IgD-negative memory B cell (primary cell): ENCODE measurements around the gene OR4K5. TPM values are rescaled to one million over a fixed set of nuclear protein-coding genes. Genes with fewer than 3 reads are reported as not detected.

Experiments used
- H3K27ac Mint-ChIP-seq, 3 donors: one replicate each; pipeline ENCODE4 v1.8.0; 2020 to 2022; ENCODE audit warnings: mild to moderate bottlenecking in 3 of 3, mixed read lengths in 3 of 3, moderate library complexity in 1 of 3
- H3K27me3 Mint-ChIP-seq: one replicate; pipeline ENCODE4 v1.8.0; 2021; ENCODE audit warnings: mixed read lengths
- H3K36me3 Mint-ChIP-seq: one replicate; pipeline ENCODE4 v1.8.0; 2020; ENCODE audit warnings: mild to moderate bottlenecking, mixed read lengths
- H3K4me1 Mint-ChIP-seq, 3 donors: one replicate each; pipeline ENCODE4 v1.8.0; 2020 to 2022; ENCODE audit warnings: mixed read lengths in 3 of 3, mild to moderate bottlenecking in 1 of 3
- H3K4me3 Mint-ChIP-seq, 4 donors: one replicate each; pipeline ENCODE4 v1.8.0; 2020 to 2022; ENCODE audit warnings: mild to moderate bottlenecking in 4 of 4, mixed read lengths in 4 of 4, moderate library complexity in 3 of 4
- H3K9me3 Mint-ChIP-seq, 3 donors: one replicate each; pipeline ENCODE4 v1.8.0; 2020 to 2021; ENCODE audit warnings: mixed read lengths in 3 of 3, mild to moderate bottlenecking in 1 of 3
- polyA plus RNA-seq: library from polyadenylated mRNA; unstranded; fragments of 300-500 nt; fragmentation: Illumina TruSeq; gene quantifications from one replicate; pipeline ENCODE4 v1.2.3, GENCODE V29; 2021

Gene OR4K5
- not detected for polyA plus RNA-seq

- Mint-ChIP-seq H3K4me1 (no peaks in the 10 kb centered on the region), H3K4me3 (no peak within 1 kb of the TSS), H3K27ac (no peak within 1 kb of the TSS), H3K36me3 (no peaks in the 10 kb centered on the region), H3K9me3 (peaks cover 0 to under 1% (median 0%) of the 10 kb centered on the region in 3 donors), H3K27me3 (no peaks in the 10 kb centered on the region)
These were observed at the start of gene OR4K5 for GRCh38 chr14:19920021-19920657. TSS of gene OR4K5 (plus strand) at chr14:19920607. CDS start at chr14:19920607, 0 bp downstream.

- Mint-ChIP-seq H3K27ac (no peak overlapping the region), H3K9me3 (peaks cover 0 to 2% (median 0%) of the 10 kb centered on the region in 3 donors), H3K4me3 (no peak overlapping the region), H3K4me1 (no peaks in the 10 kb centered on the region), H3K36me3 (no peaks in the 10 kb centered on the region), H3K27me3 (no peaks in the 10 kb centered on the region)
These were observed 47.2 kb upstream of the OR4K5 start for GRCh38 chr14:19873178-19873577.

- Mint-ChIP-seq H3K4me3 (no peak within 1 kb of the TSS), H3K27me3 (no peaks in the 10 kb centered on the region), H3K36me3 (no peaks in the 10 kb centered on the region)
These were observed 45.6 kb upstream of the OR4K5 start, which contains the start of gene OR4K2 for GRCh38 chr14:19874842-19875241. TSS of gene OR4K2 (plus strand) at chr14:19875142. CDS start at chr14:19876268, 1,126 bp downstream.

GRCh38 chr14:19878029-19878642 is 42.3 kb upstream of the OR4K5 start:
- Mint-ChIP-seq H3K36me3 (no peaks in the 10 kb centered on the region), H3K27me3 (no peaks in the 10 kb centered on the region)

More at GRCh38 chr14:19874842-19875241, 45.6 kb upstream of the OR4K5 start, which contains the start of gene OR4K2:
- Mint-ChIP-seq H3K9me3 (peaks cover 0 to 2% (median 0%) of the 10 kb centered on the region in 3 donors), H3K27ac (no peak within 1 kb of the TSS), H3K4me1 (no peaks in the 10 kb centered on the region)

GRCh38 chr14:19895282-19895681 is 25.1 kb upstream of the OR4K5 start:
- Mint-ChIP-seq H3K36me3 (peaks cover 2% of the 10 kb centered on the region), H3K9me3 (peaks cover 3 to 42% (median 18%) of the 10 kb centered on the region in 3 donors), H3K27me3 (no peaks in the 10 kb centered on the region), H3K4me3 (no peak overlapping the region), H3K4me1 (no peaks in the 10 kb centered on the region), H3K27ac (no peak overlapping the region)

More at GRCh38 chr14:19878029-19878642, 42.3 kb upstream of the OR4K5 start:
- Mint-ChIP-seq H3K9me3 (no peaks in the 10 kb centered on the region), H3K4me3 (no peak overlapping the region), H3K27ac (no peak overlapping the region), H3K4me1 (no peaks in the 10 kb centered on the region)

GRCh38 chr14:19900999-19901398 is 19.4 kb upstream of the OR4K5 start:
- Mint-ChIP-seq H3K9me3 (peaks cover 6 to 28% (median 14%) of the 10 kb centered on the region in 3 donors), H3K4me3 (no peak overlapping the region), H3K36me3 (peaks cover 2% of the 10 kb centered on the region), H3K4me1 (no peaks in the 10 kb centered on the region), H3K27me3 (no peaks in the 10 kb centered on the region), H3K27ac (no peak overlapping the region)

- Mint-ChIP-seq H3K4me1 (no peaks in the 10 kb centered on the region), H3K27ac (no peak overlapping the region), H3K36me3 (peaks cover 2% of the 10 kb centered on the region), H3K4me3 (no peak overlapping the region), H3K9me3 (peaks cover 6 to 20% (median 6%) of the 10 kb centered on the region in 3 donors), H3K27me3 (no peaks in the 10 kb centered on the region)
These were observed 18.0 kb upstream of the OR4K5 start for GRCh38 chr14:19902409-19902808.

GRCh38 chr14:19906665-19907064 is 13.7 kb upstream of the OR4K5 start:
- H3K4me1 Mint-ChIP-seq = no peaks in the 10 kb centered on the region
- no peak overlapping the region for H3K4me3 Mint-ChIP-seq
- H3K36me3 Mint-ChIP-seq = no peaks in the 10 kb centered on the region
- H3K9me3 Mint-ChIP-seq = peaks cover 0 to 7% (median 3%) of the 10 kb centered on the region in 3 donors
- no peaks in the 10 kb centered on the region for H3K27me3 Mint-ChIP-seq
- no peak overlapping the region for H3K27ac Mint-ChIP-seq

- Mint-ChIP-seq H3K4me3 (no peak overlapping the region), H3K27ac (no peak overlapping the region)
These were observed 9.3 kb upstream of the OR4K5 start for GRCh38 chr14:19911114-19911513.

GRCh38 chr14:19917243-19917642 is 3.2 kb upstream of the OR4K5 start:
- H3K4me3 Mint-ChIP-seq = no peak overlapping the region
- no peak overlapping the region for H3K27ac Mint-ChIP-seq
- H3K36me3 Mint-ChIP-seq = no peaks in the 10 kb centered on the region
- no peaks in the 10 kb centered on the region for H3K4me1 Mint-ChIP-seq
- H3K27me3 Mint-ChIP-seq = no peaks in the 10 kb centered on the region
- H3K9me3 Mint-ChIP-seq = peaks cover 0 to 6% (median 0%) of the 10 kb centered on the region in 3 donors

More at GRCh38 chr14:19911114-19911513, 9.3 kb upstream of the OR4K5 start:
- Mint-ChIP-seq H3K36me3 (no peaks in the 10 kb centered on the region), H3K9me3 (peaks cover 0 to 16% (median 1%) of the 10 kb centered on the region in 3 donors), H3K4me1 (no peaks in the 10 kb centered on the region), H3K27me3 (no peaks in the 10 kb centered on the region)

GRCh38 chr14:19917955-19918518 is 2.4 kb upstream of the OR4K5 start:
- H3K4me1 Mint-ChIP-seq = no peaks in the 10 kb centered on the region
- H3K36me3 Mint-ChIP-seq = no peaks in the 10 kb centered on the region
- H3K27ac Mint-ChIP-seq = no peak overlapping the region
- H3K4me3 Mint-ChIP-seq = no peak overlapping the region
- H3K9me3 Mint-ChIP-seq = peaks cover 0 to 6% (median 0%) of the 10 kb centered on the region in 3 donors
- H3K27me3 Mint-ChIP-seq = no peaks in the 10 kb centered on the region

- H3K27me3 Mint-ChIP-seq = no peaks in the 10 kb centered on the region
- no peaks in the 10 kb centered on the region for H3K36me3 Mint-ChIP-seq
- no peaks in the 10 kb centered on the region for H3K4me1 Mint-ChIP-seq
- peaks cover 0 to 6% (median 0%) of the 10 kb centered on the region in 3 donors for H3K9me3 Mint-ChIP-seq
- H3K4me3 Mint-ChIP-seq = no peak overlapping the region
- H3K27ac Mint-ChIP-seq = no peak overlapping the region
These were observed 1.7 kb upstream of the OR4K5 start for GRCh38 chr14:19918553-19919264.

GRCh38 chr14:19930617-19931016 is 10.2 kb downstream of the OR4K5 start, which contains the start of gene OR4K1:
TSS of gene OR4K1 (plus strand) at chr14:19930917. CDS start at chr14:19935667, 4,750 bp downstream.
- no peak within 1 kb of the TSS for H3K27ac Mint-ChIP-seq
- no peaks in the 10 kb centered on the region for H3K4me1 Mint-ChIP-seq
- no peak within 1 kb of the TSS for H3K4me3 Mint-ChIP-seq
- peaks cover 0 to 1% (median 0%) of the 10 kb centered on the region in 3 donors for H3K9me3 Mint-ChIP-seq
- H3K27me3 Mint-ChIP-seq = peaks cover 2% of the 10 kb centered on the region
- no peaks in the 10 kb centered on the region for H3K36me3 Mint-ChIP-seq

GRCh38 chr14:19941668-19942067 is 21.3 kb downstream of the OR4K5 start:
- Mint-ChIP-seq H3K9me3 (peaks cover 0 to 2% (median under 1%) of the 10 kb centered on the region in 3 donors), H3K36me3 (no peaks in the 10 kb centered on the region), H3K4me3 (no peak overlapping the region), H3K4me1 (no peaks in the 10 kb centered on the region), H3K27ac (no peak overlapping the region), H3K27me3 (no peaks in the 10 kb centered on the region)
